Measurements from ENCODE around the gene ZNF611. TPM values are rescaled to one million over a fixed set of nuclear protein-coding genes. Genes with fewer than 3 reads are reported as not detected.

ZNF611 gene
- total RNA-seq, 2 donors from 2014 or later, result 13.1 to 15.6 TPM

Other genes starting within 250 kb of the ZNF611 start
- gene ZNF808, start 207.4 kb downstream of the ZNF611 start, total RNA-seq, result 10 to 100 TPM; 34.9 to 35.7 TPM
- gene ZNF701, start 164.8 kb downstream of the ZNF611 start, total RNA-seq, result 10 to 100 TPM; 23.8 to 24.0 TPM
- 10 to 100 TPM in 1 of 2 donors, 1 to 10 TPM in 1; 9.8 to 20.2 TPM for gene ZNF83, start 96.7 kb downstream of the ZNF611 start, total RNA-seq
- gene ZNF600, start 51.7 kb upstream of the ZNF611 start, total RNA-seq, result 10 to 100 TPM; 11.8 to 12.0 TPM
- gene ZNF28, start 86.6 kb upstream of the ZNF611 start, total RNA-seq, result 10 to 100 TPM; 20.2 to 24.2 TPM
- 10 to 100 TPM; 16.0 to 23.4 TPM for gene ZNF468, start 122.6 kb upstream of the ZNF611 start, total RNA-seq
- 10 to 100 TPM; 14.6 to 20.9 TPM for gene ZNF320, start 162.6 kb upstream of the ZNF611 start, total RNA-seq
- gene ZNF888, start 188.4 kb upstream of the ZNF611 start, total RNA-seq, result 10 to 100 TPM; 11.4 to 18.3 TPM
- gene ZNF816, start 227.8 kb upstream of the ZNF611 start, total RNA-seq, result 10 to 100 TPM; 12.8 to 14.2 TPM

Data from left colon (tissue), 2 donors.